Measurements from ENCODE around the gene ZNF280B.

GRCh38 chr22:22467112-22467511 is 41.4 kb downstream of the ZNF280B start:
- TF ChIP-seq CTCF (IDR thresholded peaks at IDR 0.05) (no peak), POLR2A (IDR thresholded peaks at IDR 0.05) (no peak)
